Measurements from ENCODE around the gene MYBPH. TPM values are rescaled to one million over a fixed set of nuclear protein-coding genes. Genes with fewer than 3 reads are reported as not detected.
A peak's percentile ranks its signal among the peaks of the same experiment; 100 is the strongest.

The MYBPH gene
- total RNA-seq, 2 experiments from 2014 or later: not detected

- DNase-seq: no peak
- Mint-ChIP-seq H3K9me3 (no peaks in the 10 kb centered on the region), H3K27ac (no peak overlapping the region), H3K27me3 (peaks cover 51% of the 10 kb centered on the region), H3K4me3 (no peak overlapping the region), H3K36me3 (no peaks in the 10 kb centered on the region), H3K4me1 (peaks cover 2% of the 10 kb centered on the region)
These were observed 46.7 kb downstream of the MYBPH start for GRCh38 chr1:203128716-203129500.

- H3K36me3 Mint-ChIP-seq: no peaks in the 10 kb centered on the region
- DNase-seq: no peak
- no peaks in the 10 kb centered on the region for H3K9me3 Mint-ChIP-seq
- H3K4me3 Mint-ChIP-seq: no peak overlapping the region
- peaks cover 54% of the 10 kb centered on the region for H3K27me3 Mint-ChIP-seq
- H3K4me1 Mint-ChIP-seq: peaks cover 2% of the 10 kb centered on the region
- no peak overlapping the region for H3K27ac Mint-ChIP-seq
These were observed 47.3 kb downstream of the MYBPH start for GRCh38 chr1:203128431-203128715.

GRCh38 chr1:203127666-203128430 is 47.8 kb downstream of the MYBPH start, which contains the start of gene ADORA1:
Gene ADORA1, plus strand, starts transcription at chr1:203127726. Its CDS starts 1,116 bp downstream, at chr1:203128842.
- no peaks in the 10 kb centered on the region for H3K36me3 Mint-ChIP-seq
- H3K9me3 Mint-ChIP-seq: no peaks in the 10 kb centered on the region
- H3K4me3 Mint-ChIP-seq: no peak within 1 kb of the TSS
- peak; percentile 14 for DNase-seq
- H3K27ac Mint-ChIP-seq: no peak within 1 kb of the TSS
- H3K27me3 Mint-ChIP-seq: peaks cover 54% of the 10 kb centered on the region
- H3K4me1 Mint-ChIP-seq: peaks cover 2% of the 10 kb centered on the region

GRCh38 chr1:203126866-203127665 is 48.6 kb downstream of the MYBPH start:
- peaks cover 59% of the 10 kb centered on the region for H3K27me3 Mint-ChIP-seq
- H3K9me3 Mint-ChIP-seq: no peaks in the 10 kb centered on the region
- no peak for DNase-seq
- H3K27ac Mint-ChIP-seq: no peak overlapping the region
- no peak overlapping the region for H3K4me3 Mint-ChIP-seq
- no peaks in the 10 kb centered on the region for H3K36me3 Mint-ChIP-seq
- peaks cover 2% of the 10 kb centered on the region for H3K4me1 Mint-ChIP-seq

- Mint-ChIP-seq H3K36me3 (no peaks in the 10 kb centered on the region), H3K27ac (no peak overlapping the region), H3K9me3 (no peaks in the 10 kb centered on the region), H3K27me3 (peaks cover 64% of the 10 kb centered on the region), H3K4me1 (peaks cover 2% of the 10 kb centered on the region), H3K4me3 (no peak overlapping the region)
- DNase-seq: no peak
These were observed 49.3 kb downstream of the MYBPH start for GRCh38 chr1:203126151-203126865.

GRCh38 chr1:203124546-203125317 is 50.9 kb downstream of the MYBPH start:
- DNase-seq: no peak
- H3K27me3 Mint-ChIP-seq: peaks cover 79% of the 10 kb centered on the region
- H3K4me1 Mint-ChIP-seq: peaks cover 2% of the 10 kb centered on the region
- H3K9me3 Mint-ChIP-seq: no peaks in the 10 kb centered on the region
- H3K4me3 Mint-ChIP-seq: no peak overlapping the region
- no peaks in the 10 kb centered on the region for H3K36me3 Mint-ChIP-seq
- no peak overlapping the region for H3K27ac Mint-ChIP-seq

GRCh38 chr1:203124011-203124410 is 51.6 kb downstream of the MYBPH start:
- Mint-ChIP-seq H3K4me1 (peaks cover 2% of the 10 kb centered on the region), H3K4me3 (no peak overlapping the region), H3K27me3 (peaks cover 82% of the 10 kb centered on the region), H3K9me3 (no peaks in the 10 kb centered on the region), H3K36me3 (no peaks in the 10 kb centered on the region), H3K27ac (no peak overlapping the region)
- no peak for DNase-seq

- H3K4me3 Mint-ChIP-seq: no peak overlapping the region
- peaks cover 84% of the 10 kb centered on the region for H3K27me3 Mint-ChIP-seq
- H3K27ac Mint-ChIP-seq: no peak overlapping the region
- H3K9me3 Mint-ChIP-seq: no peaks in the 10 kb centered on the region
- no peaks in the 10 kb centered on the region for H3K36me3 Mint-ChIP-seq
- no peak for DNase-seq
- no peaks in the 10 kb centered on the region for H3K4me1 Mint-ChIP-seq
These were observed 53.5 kb downstream of the MYBPH start for GRCh38 chr1:203122159-203122558.

- H3K36me3 Mint-ChIP-seq: no peaks in the 10 kb centered on the region
- H3K27me3 Mint-ChIP-seq: peaks cover 80% of the 10 kb centered on the region
- no peak overlapping the region for H3K27ac Mint-ChIP-seq
- DNase-seq: no peak
- H3K9me3 Mint-ChIP-seq: no peaks in the 10 kb centered on the region
- H3K4me1 Mint-ChIP-seq: no peaks in the 10 kb centered on the region
- no peak overlapping the region for H3K4me3 Mint-ChIP-seq
These were observed 54.2 kb downstream of the MYBPH start for GRCh38 chr1:203121186-203122015.

GRCh38 chr1:203120325-203121153 is 55.1 kb downstream of the MYBPH start:
- H3K27me3 Mint-ChIP-seq: peaks cover 75% of the 10 kb centered on the region
- H3K36me3 Mint-ChIP-seq: no peaks in the 10 kb centered on the region
- H3K27ac Mint-ChIP-seq: no peak overlapping the region
- no peak overlapping the region for H3K4me3 Mint-ChIP-seq
- H3K4me1 Mint-ChIP-seq: no peaks in the 10 kb centered on the region
- DNase-seq: no peak
- H3K9me3 Mint-ChIP-seq: no peaks in the 10 kb centered on the region
